Fibroblast of lung (primary cell): ENCODE measurements around the gene CSKMT.

Experiments used
- CTCF ChIP-seq, 2 donors: IDR thresholded peaks in 1 of 2; conservative IDR thresholded peaks in 1 of 2; 1 replicate in 1 of 2; 2 replicates in 1 of 2; pipeline ENCODE4 v1.5.1; 2011 to 2012; ENCODE audit warnings: low read length in 2 of 2, control low read depth in 1 of 2, inconsistent platforms in 1 of 2, low read depth in 1 of 2, mild to moderate bottlenecking in 1 of 2
- EZH2 ChIP-seq: IDR thresholded peaks from 2 replicates; pipeline ENCODE4 v1.5.1; 2012; ENCODE audit warnings: low read length, control low read depth, mild to moderate bottlenecking; ENCODE audit errors: missing control alignments

- TF ChIP-seq CTCF (conservative IDR thresholded peaks at IDR 0.05 in 1 of 2, IDR thresholded peaks at IDR 0.05 in 1 of 2; ENCODE audit: low read depth in 1 of 2, low read length in 2 of 2) (no peak), EZH2 (no peak)
Measured at GRCh38 chr11:62621027-62621566, 44.0 kb upstream of the CSKMT start.
